Liver (tissue), 9 donors: ENCODE measurements around the gene OSBPL10. TPM values are rescaled to one million over a fixed set of nuclear protein-coding genes. Genes with fewer than 3 reads are reported as not detected.

Experiments used
- DNase-seq: peaks from one replicate; pipeline ENCODE4 v3.0.0-alpha.2; 2017; ENCODE audit warnings: low spot score
- H3K27ac ChIP-seq, 2 donors: one replicate each; pipeline ENCODE4 v1.7.0; 2013; ENCODE audit warnings: inconsistent platforms in 2 of 2, low read length in 2 of 2, control low read depth in 1 of 2, low read depth in 1 of 2, mild to moderate bottlenecking in 1 of 2
- H3K27me3 ChIP-seq, 4 donors: one replicate each; pipeline versions ENCODE4 v1.6.1 to v1.7.0; 2013; ENCODE audit warnings: low read length in 3 of 4, inconsistent platforms in 1 of 4, mild to moderate bottlenecking in 1 of 4, moderate library complexity in 1 of 4; ENCODE audit not compliant: control insufficient read depth in 4 of 4, insufficient read depth in 4 of 4
- H3K36me3 ChIP-seq, 4 donors: one replicate each; pipeline versions ENCODE4 v1.6.1 to v1.7.0; 2013; ENCODE audit warnings: low read length in 3 of 4, mild to moderate bottlenecking in 3 of 4, low read depth in 1 of 4, moderate library complexity in 1 of 4; ENCODE audit not compliant: control insufficient read depth in 4 of 4, insufficient read depth in 3 of 4
- H3K4me1 ChIP-seq, 4 donors: one replicate each; pipeline versions ENCODE4 v1.6.1 to v1.7.0; 2013; ENCODE audit warnings: low read length in 3 of 4, mild to moderate bottlenecking in 3 of 4, moderate library complexity in 1 of 4; ENCODE audit not compliant: control insufficient read depth in 4 of 4, insufficient read depth in 4 of 4
- H3K4me3 ChIP-seq, 3 donors: one replicate each; pipeline versions ENCODE4 v1.6.1 to v1.7.0; 2013; ENCODE audit warnings: low read length in 3 of 3, control low read depth in 1 of 3, low read depth in 1 of 3, mild to moderate bottlenecking in 1 of 3
- H3K9ac ChIP-seq, 2 donors: one replicate each; pipeline ENCODE4 v1.7.0; 2013; ENCODE audit warnings: low read length in 2 of 2, mild to moderate bottlenecking in 2 of 2, moderate library complexity in 2 of 2, control low read depth in 1 of 2, low read depth in 1 of 2
- H3K9me3 ChIP-seq, 4 donors: one replicate each; pipeline versions ENCODE4 v1.6.1 to v1.7.0; 2013; ENCODE audit warnings: low read length in 3 of 4; ENCODE audit not compliant: control insufficient read depth in 4 of 4
- ATF3 ChIP-seq: IDR thresholded peaks from 2 replicates; pipeline ENCODE4 v1.6.1; 2016; ENCODE audit warnings: antibody characterized with exemption
- CTCF ChIP-seq: fragments of 150-350 bp; IDR thresholded peaks from 2 replicates; pipeline ENCODE4 v1.5.1; 2017; ENCODE audit warnings: improper control_type of control experiment, low read depth, low read length; ENCODE audit not compliant: missing input control
- EGR1 ChIP-seq, 2 donors: IDR thresholded peaks; 2 replicates each; pipeline ENCODE4 v1.6.1; 2016 to 2018; ENCODE audit warnings: antibody characterized with exemption in 2 of 2, low read depth in 2 of 2
- FOXA1 ChIP-seq: IDR thresholded peaks from 2 replicates; pipeline ENCODE4 v1.6.1; 2016; ENCODE audit warnings: antibody characterized with exemption
- FOXA2 ChIP-seq: IDR thresholded peaks from 2 replicates; pipeline ENCODE4 v1.6.1; 2016; ENCODE audit warnings: antibody characterized with exemption
- GABPA ChIP-seq, 2 donors: IDR thresholded peaks in 1 of 2; conservative IDR thresholded peaks in 1 of 2; 2 replicates each; pipeline ENCODE4 v1.6.1; 2016; ENCODE audit warnings: antibody characterized with exemption in 2 of 2, mild to moderate bottlenecking in 1 of 2, moderate library complexity in 1 of 2
- HNF4A ChIP-seq, 2 donors: conservative IDR thresholded peaks; 2 replicates each; pipeline ENCODE4 v1.6.1; 2016; ENCODE audit warnings: antibody characterized with exemption in 2 of 2, mild to moderate bottlenecking in 2 of 2
- HNF4G ChIP-seq: IDR thresholded peaks from 2 replicates; pipeline ENCODE4 v1.6.1; 2016; ENCODE audit warnings: antibody characterized with exemption
- JUND ChIP-seq, 2 donors: IDR thresholded peaks; 2 replicates each; pipeline ENCODE4 v1.6.1; 2016; ENCODE audit warnings: antibody characterized with exemption in 2 of 2
- MAX ChIP-seq: IDR thresholded peaks from 2 replicates; pipeline ENCODE4 v1.6.1; 2016; ENCODE audit warnings: antibody characterized with exemption
- NR2F2 ChIP-seq: IDR thresholded peaks from 2 replicates; pipeline ENCODE4 v1.6.1; 2016; ENCODE audit warnings: antibody characterized with exemption
- RAD21 ChIP-seq, 2 donors: IDR thresholded peaks; 2 replicates each; pipeline ENCODE4 v1.6.1; 2016; ENCODE audit warnings: antibody characterized with exemption in 2 of 2, mild to moderate bottlenecking in 2 of 2
- REST ChIP-seq: IDR thresholded peaks from 2 replicates; pipeline ENCODE4 v1.6.1; 2016; ENCODE audit warnings: antibody characterized with exemption, mild to moderate bottlenecking
- RXRA ChIP-seq, 2 donors: IDR thresholded peaks; 2 replicates each; pipeline ENCODE4 v1.6.1; 2017 to 2018; ENCODE audit warnings: antibody characterized with exemption in 2 of 2, mild to moderate bottlenecking in 1 of 2
- SP1 ChIP-seq: IDR thresholded peaks from 2 replicates; pipeline ENCODE4 v1.6.1; 2018; ENCODE audit warnings: antibody characterized with exemption, mild to moderate bottlenecking
- TAF1 ChIP-seq: conservative IDR thresholded peaks from 2 replicates; pipeline ENCODE4 v1.6.1; 2016; ENCODE audit warnings: antibody characterized with exemption, mild to moderate bottlenecking
- YY1 ChIP-seq: IDR thresholded peaks from 2 replicates; pipeline ENCODE4 v1.6.1; 2016; ENCODE audit warnings: antibody characterized with exemption, mild to moderate bottlenecking
- ZBTB33 ChIP-seq: IDR thresholded peaks from 2 replicates; pipeline ENCODE4 v1.6.1; 2016; ENCODE audit warnings: antibody characterized with exemption
- WGBS: extraction: QIAGEN DNeasy Blood & Tissue Kit; methylation state at CpG from one replicate; pipeline ENCODE4 v1.1.7; 2013; 5-methylcytosine and 5-hydroxymethylcytosine counted together
- polyA plus RNA-seq, 2 donors: library from polyadenylated mRNA; stranded (reverse) in 1 of 2; unstranded in 1 of 2; fragments of 200-250 nt in 1 of 2; fragments of >200 nt in 1 of 2; fragmentation: Nextera tagmentation in 1 of 2; extraction: Ambion mirVana in 1 of 2; gene quantifications; one replicate each; pipeline versions ENCODE4 v1.2.1 to v1.2.3, GENCODE V29; 2013 to 2015
- total RNA-seq, 2 donors: library from RNA; depleted of rRNA; stranded (reverse); fragments of >200 nt; gene quantifications; one replicate each; pipeline ENCODE4 v1.2.3, GENCODE V29; 2014
- donor health status: healthy.
- donor health status: healthy.
- donor health status: healthy.
- donor health status: healthy.
- donor health status: healthy.

Gene OSBPL10
- total and polyA plus RNA-seq, 4 donors: 0.75 to 4.0 (median 1.7) TPM

- no peak overlapping the region for H3K9ac ChIP-seq
- WGBS: 79% methylated on average over 2 of the region's 2 CpGs
- no peak for DNase-seq
- H3K27ac ChIP-seq: no peak overlapping the region
- H3K4me3 ChIP-seq: no peak overlapping the region
- H3K9me3 ChIP-seq: no peaks in the 10 kb centered on the region
- no peaks in the 10 kb centered on the region for H3K27me3 ChIP-seq
- no peaks in the 10 kb centered on the region for H3K36me3 ChIP-seq
- no peaks in the 10 kb centered on the region for H3K4me1 ChIP-seq
- TF ChIP-seq YY1: no peak
Measured at GRCh38 chr3:31967592-31967991, 13.5 kb downstream of the OSBPL10 start.

- Histone ChIP-seq H3K36me3 (no peaks in the 10 kb centered on the region), H3K27ac (no peak overlapping the region), H3K27me3 (no peaks in the 10 kb centered on the region), H3K9ac (no peak overlapping the region), H3K4me3 (no peak overlapping the region), H3K4me1 (no peaks in the 10 kb centered on the region), H3K9me3 (no peaks in the 10 kb centered on the region)
- DNase-seq: no peak
- 82% methylated on average over 4 of the region's 4 CpGs for WGBS
- no peak for TF ChIP-seq YY1
- no peak for TF ChIP-seq MAX
- no peak for TF ChIP-seq CTCF
- no peak for TF ChIP-seq TAF1
- TF ChIP-seq EGR1 (IDR thresholded peaks at IDR 0.05; ENCODE audit: low read depth in 2 of 2): no peak
- no peak for TF ChIP-seq GABPA (IDR thresholded peaks at IDR 0.05 in 1 of 2, conservative IDR thresholded peaks at IDR 0.05 in 1 of 2)
- TF ChIP-seq RAD21 (IDR thresholded peaks at IDR 0.05): no peak
- no peak for TF ChIP-seq HNF4A (conservative IDR thresholded peaks at IDR 0.05)
- no peak for TF ChIP-seq ZBTB33
- TF ChIP-seq FOXA2: no peak
- no peak for TF ChIP-seq SP1
- no peak for TF ChIP-seq NR2F2
- TF ChIP-seq RXRA (IDR thresholded peaks at IDR 0.05): no peak
- TF ChIP-seq HNF4G: no peak
- TF ChIP-seq ATF3: no peak
- TF ChIP-seq REST: no peak
- TF ChIP-seq JUND (IDR thresholded peaks at IDR 0.05): no peak
- TF ChIP-seq FOXA1: no peak
Measured at GRCh38 chr3:31966978-31967591, 14.0 kb downstream of the OSBPL10 start.
